Measurements from ENCODE around the gene FBXO44.

DNA sequence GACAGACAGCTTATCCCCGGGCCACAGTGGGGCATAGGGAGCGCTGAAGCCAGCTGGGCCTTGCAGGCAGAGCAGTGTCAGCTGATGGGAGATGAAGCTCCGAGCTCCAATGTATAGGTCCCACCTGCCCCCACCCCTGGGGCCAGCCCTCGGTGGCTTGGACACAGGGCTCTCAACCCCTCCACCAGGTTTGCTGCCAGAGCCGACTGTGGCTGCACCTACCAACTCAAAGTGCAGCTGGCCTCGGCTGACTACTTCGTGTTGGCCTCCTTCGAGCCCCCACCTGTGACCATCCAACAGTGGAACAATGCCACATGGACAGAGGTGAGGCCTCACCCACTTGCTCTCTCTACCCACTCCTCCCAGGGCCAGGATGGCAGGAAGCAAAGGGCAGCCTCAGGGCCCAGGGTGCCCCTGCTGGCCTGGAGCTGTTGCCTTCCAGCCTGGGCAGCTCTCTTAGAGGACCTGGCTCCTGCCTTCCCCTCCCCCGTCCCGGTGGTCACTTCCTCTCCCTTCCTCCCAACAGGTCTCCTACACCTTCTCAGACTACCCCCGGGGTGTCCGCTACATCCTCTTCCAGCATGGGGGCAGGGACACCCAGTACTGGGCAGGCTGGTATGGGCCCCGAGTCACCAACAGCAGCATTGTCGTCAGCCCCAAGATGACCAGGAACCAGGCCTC is 18.6 kb downstream of the FBXO44 start:
- no peak for TF ChIP-seq EZH2 (IDR thresholded peaks at IDR 0.05; ENCODE audit: borderline replicate concordance, low read length)
- TF ChIP-seq, protein P1, sequence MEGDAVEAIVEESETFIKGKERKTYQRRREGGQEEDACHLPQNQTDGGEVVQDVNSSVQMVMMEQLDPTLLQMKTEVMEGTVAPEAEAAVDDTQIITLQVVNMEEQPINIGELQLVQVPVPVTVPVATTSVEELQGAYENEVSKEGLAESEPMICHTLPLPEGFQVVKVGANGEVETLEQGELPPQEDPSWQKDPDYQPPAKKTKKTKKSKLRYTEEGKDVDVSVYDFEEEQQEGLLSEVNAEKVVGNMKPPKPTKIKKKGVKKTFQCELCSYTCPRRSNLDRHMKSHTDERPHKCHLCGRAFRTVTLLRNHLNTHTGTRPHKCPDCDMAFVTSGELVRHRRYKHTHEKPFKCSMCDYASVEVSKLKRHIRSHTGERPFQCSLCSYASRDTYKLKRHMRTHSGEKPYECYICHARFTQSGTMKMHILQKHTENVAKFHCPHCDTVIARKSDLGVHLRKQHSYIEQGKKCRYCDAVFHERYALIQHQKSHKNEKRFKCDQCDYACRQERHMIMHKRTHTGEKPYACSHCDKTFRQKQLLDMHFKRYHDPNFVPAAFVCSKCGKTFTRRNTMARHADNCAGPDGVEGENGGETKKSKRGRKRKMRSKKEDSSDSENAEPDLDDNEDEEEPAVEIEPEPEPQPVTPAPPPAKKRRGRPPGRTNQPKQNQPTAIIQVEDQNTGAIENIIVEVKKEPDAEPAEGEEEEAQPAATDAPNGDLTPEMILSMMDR (IDR thresholded peaks at IDR 0.05; ENCODE audit: low read length) = no peak
